Measurements from ENCODE around the gene CENPK. TPM values are rescaled to one million over a fixed set of nuclear protein-coding genes. Genes with fewer than 3 reads are reported as not detected.
A peak's percentile ranks its signal among the peaks of the same experiment; 100 is the strongest.
"Not testable (repeated sequence)": the region's sequence is repeated elsewhere in the genome, so short reads cannot be mapped to it uniquely, and the experiment has no call there.

The CENPK gene
- total RNA-seq, 2 donors from 2014 or later, result 72.0 to 82.5 TPM

GRCh38 chr5:65546141-65546540 lies 16.8 kb downstream of the CENPK start:
- Mint-ChIP-seq H3K36me3 (ENCODE audit: low read depth) (peaks cover 88% of the 10 kb centered on the region), H3K27ac (no peak overlapping the region), H3K4me1 (peaks cover 9% of the 10 kb centered on the region), H3K4me3 (no peak overlapping the region), H3K27me3 (no peaks in the 10 kb centered on the region), H3K9me3 (no peaks in the 10 kb centered on the region)
- no peak for ATAC-seq (replicated peaks)

- Mint-ChIP-seq H3K9me3 (no peaks in the 10 kb centered on the region), H3K27me3 (no peaks in the 10 kb centered on the region), H3K4me1 (peaks cover 9% of the 10 kb centered on the region), H3K4me3 (no peak overlapping the region), H3K27ac (no peak overlapping the region), H3K36me3 (ENCODE audit: low read depth) (peaks cover 81% of the 10 kb centered on the region)
- no peak for ATAC-seq (replicated peaks)
Observed at GRCh38 chr5:65544473-65544872, 18.5 kb downstream of the CENPK start.

DNA sequence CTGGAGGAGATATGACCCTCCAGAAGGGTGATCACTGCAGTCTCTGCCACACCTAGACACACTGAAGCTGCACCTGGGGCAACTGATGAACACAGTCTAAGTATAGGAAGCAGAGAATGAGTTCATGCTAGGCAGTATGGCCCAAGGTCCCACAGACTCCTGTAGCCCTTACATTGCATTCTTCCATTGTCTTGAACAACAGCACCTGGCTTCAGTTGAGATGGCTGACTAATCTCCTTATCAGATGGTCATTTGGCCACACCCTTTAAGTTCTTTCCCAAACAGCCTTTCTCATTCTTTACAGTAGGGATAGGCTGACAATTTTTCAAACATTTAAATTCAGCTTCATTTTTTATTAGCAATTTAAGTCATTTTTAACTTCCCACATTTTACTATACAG lies 23.1 kb downstream of the CENPK start:
- H3K36me3 Mint-ChIP-seq (ENCODE audit: low read depth), result peaks cover 62% of the 10 kb centered on the region
- H3K27me3 Mint-ChIP-seq, result no peaks in the 10 kb centered on the region
- no peak for ATAC-seq (replicated peaks)
- no peaks in the 10 kb centered on the region for H3K9me3 Mint-ChIP-seq
- no peak overlapping the region for H3K4me3 Mint-ChIP-seq
- H3K27ac Mint-ChIP-seq, result no peak overlapping the region
- H3K4me1 Mint-ChIP-seq, result no peaks in the 10 kb centered on the region

- H3K4me3 Mint-ChIP-seq, result no peak overlapping the region
- no peaks in the 10 kb centered on the region for H3K27me3 Mint-ChIP-seq
- peaks cover 25% of the 10 kb centered on the region for H3K36me3 Mint-ChIP-seq (ENCODE audit: low read depth)
- no peak overlapping the region for H3K27ac Mint-ChIP-seq
- H3K4me1 Mint-ChIP-seq, result no peaks in the 10 kb centered on the region
- H3K9me3 Mint-ChIP-seq, result no peaks in the 10 kb centered on the region
- no peak for ATAC-seq (replicated peaks)
Observed at GRCh38 chr5:65535529-65535987, 27.4 kb downstream of the CENPK start.

DNA sequence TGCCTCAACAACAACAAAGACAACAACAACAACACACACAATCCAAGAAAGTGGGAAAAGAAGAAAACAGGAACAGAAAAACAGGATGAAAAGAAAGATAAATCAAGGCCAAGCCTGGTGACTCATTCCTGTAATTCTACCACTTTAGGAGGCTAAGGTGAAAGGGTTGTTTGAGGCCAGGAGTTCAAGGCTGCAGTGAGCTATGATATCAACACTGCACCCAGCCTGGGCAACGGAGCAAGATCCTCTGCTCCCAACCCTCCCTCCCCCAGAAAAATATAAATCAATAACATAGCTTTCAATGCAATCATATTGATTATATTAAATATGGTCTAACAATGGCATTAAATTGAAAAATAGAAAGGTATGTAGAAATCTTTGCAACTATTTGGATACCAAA lies 32.1 kb downstream of the CENPK start:
- Mint-ChIP-seq H3K4me3 (no peak overlapping the region), H3K27ac (no peak overlapping the region), H3K36me3 (ENCODE audit: low read depth) (peaks cover 22% of the 10 kb centered on the region), H3K9me3 (no peaks in the 10 kb centered on the region), H3K27me3 (no peaks in the 10 kb centered on the region), H3K4me1 (no peaks in the 10 kb centered on the region)
- ATAC-seq (replicated peaks), result no peak

DNA sequence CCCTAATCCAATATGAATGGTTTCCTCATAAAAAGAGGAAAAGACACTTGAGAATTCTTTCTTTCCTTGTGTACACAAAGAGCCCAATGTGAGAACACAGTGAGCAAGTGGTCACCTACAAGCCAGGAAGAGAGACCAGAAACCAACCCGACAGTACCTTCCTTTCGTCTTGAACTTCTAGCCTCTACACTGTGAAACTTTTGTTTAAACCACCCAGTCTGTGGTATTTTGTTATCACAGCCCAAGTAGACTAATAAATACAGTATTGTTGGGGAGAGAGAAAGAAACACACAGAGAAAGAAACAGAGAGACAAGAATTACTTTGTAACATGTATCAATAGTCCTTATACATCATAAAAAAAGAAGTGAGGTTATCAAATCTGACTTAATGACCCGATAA lies 37.2 kb downstream of the CENPK start:
- Mint-ChIP-seq H3K36me3 (ENCODE audit: low read depth) (peaks cover 52% of the 10 kb centered on the region), H3K27me3 (no peaks in the 10 kb centered on the region)
- no peak for ATAC-seq (replicated peaks)

GRCh38 chr5:65512170-65512937 lies 50.6 kb downstream of the CENPK start:
- H3K27ac Mint-ChIP-seq, result no peak overlapping the region
- H3K4me1 Mint-ChIP-seq, result no peaks in the 10 kb centered on the region
- ATAC-seq (replicated peaks), result peak; percentile 32
- H3K36me3 Mint-ChIP-seq (ENCODE audit: low read depth), result no peaks in the 10 kb centered on the region
- H3K27me3 Mint-ChIP-seq, result no peaks in the 10 kb centered on the region
- H3K4me3 Mint-ChIP-seq, result no peak overlapping the region
- no peaks in the 10 kb centered on the region for H3K9me3 Mint-ChIP-seq

More for the DNA sequence above, 37.2 kb downstream of the CENPK start:
- Mint-ChIP-seq H3K4me1 (no peaks in the 10 kb centered on the region), H3K27ac (no peak overlapping the region), H3K4me3 (no peak overlapping the region), H3K9me3 (no peaks in the 10 kb centered on the region)

GRCh38 chr5:65508978-65509377 lies 54.0 kb downstream of the CENPK start:
- no peaks in the 10 kb centered on the region for H3K36me3 Mint-ChIP-seq (ENCODE audit: low read depth)

GRCh38 chr5:65506961-65507360 lies 56.0 kb downstream of the CENPK start:
- no peaks in the 10 kb centered on the region for H3K36me3 Mint-ChIP-seq (ENCODE audit: low read depth)
- H3K9me3 Mint-ChIP-seq, result no peaks in the 10 kb centered on the region
- no peaks in the 10 kb centered on the region for H3K4me1 Mint-ChIP-seq
- H3K27ac Mint-ChIP-seq, result no peak overlapping the region
- no peaks in the 10 kb centered on the region for H3K27me3 Mint-ChIP-seq
- H3K4me3 Mint-ChIP-seq, result no peak overlapping the region
- ATAC-seq (replicated peaks), result no peak

More at GRCh38 chr5:65508978-65509377, 54.0 kb downstream of the CENPK start:
- H3K4me3 Mint-ChIP-seq, result no peak overlapping the region
- H3K27ac Mint-ChIP-seq, result no peak overlapping the region
- H3K9me3 Mint-ChIP-seq, result no peaks in the 10 kb centered on the region
- no peaks in the 10 kb centered on the region for H3K4me1 Mint-ChIP-seq
- ATAC-seq (replicated peaks), result no peak
- no peaks in the 10 kb centered on the region for H3K27me3 Mint-ChIP-seq

GRCh38 chr5:65489119-65489518 lies 73.8 kb downstream of the CENPK start:
- Mint-ChIP-seq H3K4me1 (no peaks in the 10 kb centered on the region), H3K27me3 (no peaks in the 10 kb centered on the region), H3K4me3 (no peak overlapping the region), H3K36me3 (ENCODE audit: low read depth) (no peaks in the 10 kb centered on the region), H3K9me3 (no peaks in the 10 kb centered on the region), H3K27ac (no peak overlapping the region)
- ATAC-seq (replicated peaks), result no peak

DNA sequence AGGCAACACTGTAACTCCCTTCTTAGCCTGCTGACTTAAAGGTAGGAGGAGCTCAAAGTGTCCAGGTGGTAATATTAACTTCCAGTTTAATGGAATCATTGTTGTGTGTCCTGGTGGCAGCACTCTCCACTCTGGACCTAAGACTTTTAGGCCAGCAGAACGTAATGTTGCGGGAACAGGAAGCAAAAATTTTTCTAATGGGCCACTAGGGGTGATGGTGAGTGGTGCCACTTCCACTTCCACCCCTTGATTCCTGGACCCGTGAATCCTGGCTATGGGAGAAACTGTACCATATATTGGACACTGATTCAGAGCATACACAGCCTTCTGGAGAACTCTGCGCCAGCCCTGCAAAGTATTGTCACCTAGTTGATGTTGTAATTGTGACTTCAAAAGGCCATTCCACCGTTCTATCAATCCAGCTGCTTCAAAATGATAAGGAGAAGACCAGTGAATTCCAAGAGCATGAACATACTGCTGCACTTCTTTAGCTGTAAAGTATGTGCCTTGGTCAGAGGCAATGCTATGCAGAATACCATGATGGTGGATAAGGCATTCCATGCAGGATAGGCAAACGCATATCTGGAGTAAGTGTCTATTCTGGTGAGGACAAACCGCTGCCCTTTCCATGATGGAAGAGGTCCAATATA lies 74.8 kb downstream of the CENPK start:
- H3K9me3 Mint-ChIP-seq; H3K27me3 Mint-ChIP-seq; H3K36me3 Mint-ChIP-seq (ENCODE audit: low read depth); H3K27ac Mint-ChIP-seq; H3K4me3 Mint-ChIP-seq; ATAC-seq (replicated peaks); H3K4me1 Mint-ChIP-seq: not testable (repeated sequence)

DNA sequence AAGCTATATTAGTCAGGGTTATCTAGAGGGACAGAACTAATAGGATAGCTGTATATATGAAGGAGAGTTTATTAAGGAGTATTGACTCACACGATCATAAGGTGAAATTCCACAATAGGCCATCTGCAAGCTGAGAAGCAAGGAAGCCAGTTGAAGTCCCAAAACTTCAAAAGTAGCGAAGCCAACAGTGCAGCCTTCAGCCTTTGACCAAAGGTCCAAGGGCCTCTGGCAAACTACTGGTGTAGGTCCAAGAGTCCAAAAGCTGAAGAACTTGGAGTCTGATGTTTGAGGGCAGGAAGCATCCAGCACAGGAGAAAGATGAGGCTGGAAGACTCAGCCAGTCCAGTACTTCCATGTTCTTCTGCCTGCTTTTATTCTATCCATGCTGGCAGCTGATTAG lies 76.2 kb downstream of the CENPK start:
- not testable (repeated sequence) for H3K27me3 Mint-ChIP-seq; H3K36me3 Mint-ChIP-seq (ENCODE audit: low read depth); H3K4me1 Mint-ChIP-seq; H3K4me3 Mint-ChIP-seq; H3K9me3 Mint-ChIP-seq; H3K27ac Mint-ChIP-seq; ATAC-seq (replicated peaks)

DNA sequence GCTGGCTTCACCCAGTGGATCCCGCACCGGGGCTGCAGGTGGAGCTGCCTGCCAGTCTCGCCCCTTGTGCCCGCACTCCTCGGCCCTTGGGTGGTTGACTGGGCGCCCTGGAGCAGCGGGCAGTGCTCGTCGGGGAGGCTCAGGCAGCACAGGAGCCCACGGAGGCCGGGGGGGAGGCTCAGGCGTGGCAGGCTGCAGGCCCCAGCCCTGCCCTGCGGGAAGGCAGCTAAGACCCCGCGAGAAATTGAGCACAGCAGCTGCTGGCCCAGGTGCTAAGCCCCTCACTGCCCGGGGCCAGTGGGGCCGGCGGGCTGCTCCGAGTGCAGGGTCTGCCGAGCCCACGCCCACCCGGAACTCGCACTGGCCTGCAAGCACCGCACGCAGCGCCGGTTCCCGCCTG lies 77.6 kb downstream of the CENPK start:
- peaks cover 7% of the 10 kb centered on the region for H3K4me1 Mint-ChIP-seq
- ATAC-seq (replicated peaks), result no peak

GRCh38 chr5:65483546-65484346 lies 79.2 kb downstream of the CENPK start:
- Mint-ChIP-seq H3K9me3 (no peaks in the 10 kb centered on the region), H3K27me3 (no peaks in the 10 kb centered on the region), H3K36me3 (ENCODE audit: low read depth) (no peaks in the 10 kb centered on the region), H3K4me1 (peaks cover 7% of the 10 kb centered on the region), H3K4me3 (no peak overlapping the region), H3K27ac (peak overlapping the region; percentile 70)
- peak; percentile 40 for ATAC-seq (replicated peaks)

More for the DNA sequence above, 77.6 kb downstream of the CENPK start:
- no peaks in the 10 kb centered on the region for H3K27me3 Mint-ChIP-seq
- no peaks in the 10 kb centered on the region for H3K9me3 Mint-ChIP-seq
- no peak overlapping the region for H3K4me3 Mint-ChIP-seq
- no peaks in the 10 kb centered on the region for H3K36me3 Mint-ChIP-seq (ENCODE audit: low read depth)
- H3K27ac Mint-ChIP-seq, result no peak overlapping the region

Data from activated T-helper 17 cell treated with anti-CD3 and anti-CD28 coated beads, Interleukin-2, amount 50 U/mL, for 72 hours (primary cell).